Left colon (tissue), 2 donors: ENCODE results near the gene CCDC102B. TPM values are rescaled to one million over a fixed set of nuclear protein-coding genes. Genes with fewer than 3 reads are reported as not detected.

ENCODE experiments used
- ATAC-seq: fragments of 200-7000 bp; cut with Tn5 transposase; one replicate; pipeline ENCODE4 v1.9.1; 2020; ENCODE audit warnings: mild to moderate bottlenecking, moderate library complexity
- DNase-seq, 2 donors: peaks; one replicate each; pipeline ENCODE4 v3.0.0-alpha.2; 2020
- intact Hi-C, 2 donors: fragments of 100-400 bp; cut with DNase I in 1 of 2; cut with micrococcal nuclease in 1 of 2; formaldehyde crosslinking; loops; one replicate each; pipeline versions ENCODE4 v1.11.2 to v1.14.0; 2022; cut with DNase I, micrococcal nuclease
- total RNA-seq, 2 donors: library from RNA; stranded (reverse); fragmentation: NEBNext Ultra II Directional; extraction: Animal tissue kit (Norgen Biotek cat#: 25700); gene quantifications; one replicate each; pipeline ENCODE4 v1.2.1, GENCODE V29; 2021
- donor health status: DM: no; HTN: no; CAD: no.
- donor health status: DM: yes; HTN: yes; CAD: no.

CCDC102B gene
- total RNA-seq, 2 donors from 2014 or later: 2.7 to 5.2 TPM

DNA sequence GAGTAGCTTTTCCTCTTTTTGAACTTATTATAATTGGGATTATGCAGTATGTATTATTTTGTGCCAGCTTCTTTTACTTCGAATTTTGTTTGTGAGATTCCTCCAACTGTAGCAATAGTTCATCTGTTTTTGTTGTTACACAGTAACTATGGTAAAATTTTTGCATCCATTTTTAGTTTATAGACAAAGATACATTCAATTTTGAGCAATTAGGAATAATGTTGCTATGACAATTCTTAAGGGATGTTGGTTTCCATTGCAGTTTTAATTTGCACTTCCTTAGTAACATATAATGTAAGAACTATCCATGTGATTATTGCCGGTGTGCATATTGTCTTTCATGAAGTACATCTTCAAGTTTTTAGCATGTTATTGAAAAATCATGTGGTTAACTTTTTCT is 20.7 kb downstream of the CCDC102B start:
- intact Hi-C loops: no loop called here
- DNase-seq: no peak
- ATAC-seq: no peak

DNA sequence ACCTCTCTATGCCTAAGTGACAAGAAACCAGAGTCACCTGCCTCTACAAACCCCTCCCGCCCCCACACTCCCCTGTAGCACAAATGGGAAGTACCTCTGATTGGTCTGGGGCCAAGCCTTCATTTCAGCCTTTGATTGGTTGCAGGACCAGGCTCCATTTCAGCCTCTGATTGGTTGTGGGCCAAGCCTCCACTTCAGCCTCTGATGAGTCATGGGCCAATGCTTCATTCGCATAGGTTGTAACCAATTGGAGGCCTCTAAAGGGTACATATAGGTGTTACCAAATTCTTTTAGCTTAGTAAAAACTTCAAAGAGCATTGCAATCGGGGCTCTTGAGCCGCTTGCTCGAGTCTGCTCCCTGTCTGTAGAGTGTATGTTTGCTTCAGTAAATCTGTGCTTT is 25.0 kb downstream of the CCDC102B start:
- DNase-seq: no peak
- no peak for ATAC-seq
- intact Hi-C loops: no loop called here

DNA sequence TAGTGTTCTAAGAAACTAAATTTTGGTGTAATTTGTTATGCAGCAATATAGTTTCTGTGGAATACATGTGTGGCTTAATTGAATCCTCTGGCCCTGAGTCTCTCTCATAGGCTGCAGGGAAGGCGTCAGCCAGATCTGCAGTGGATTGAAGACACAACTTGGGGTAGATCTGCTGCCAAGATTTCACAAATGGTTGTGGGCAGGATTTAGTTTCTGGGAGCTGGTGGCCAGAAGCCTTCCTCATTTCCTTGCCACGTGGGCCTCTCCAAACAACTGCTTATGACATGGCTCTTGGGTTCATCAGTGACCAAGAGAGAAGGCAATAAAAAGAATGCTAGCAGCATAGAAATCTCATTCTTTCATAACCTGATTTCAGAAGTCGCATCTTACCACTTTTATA is 28.2 kb downstream of the CCDC102B start:
- DNase-seq (no peak), ATAC-seq (no peak)
- intact Hi-C loops: no loop called here

DNA sequence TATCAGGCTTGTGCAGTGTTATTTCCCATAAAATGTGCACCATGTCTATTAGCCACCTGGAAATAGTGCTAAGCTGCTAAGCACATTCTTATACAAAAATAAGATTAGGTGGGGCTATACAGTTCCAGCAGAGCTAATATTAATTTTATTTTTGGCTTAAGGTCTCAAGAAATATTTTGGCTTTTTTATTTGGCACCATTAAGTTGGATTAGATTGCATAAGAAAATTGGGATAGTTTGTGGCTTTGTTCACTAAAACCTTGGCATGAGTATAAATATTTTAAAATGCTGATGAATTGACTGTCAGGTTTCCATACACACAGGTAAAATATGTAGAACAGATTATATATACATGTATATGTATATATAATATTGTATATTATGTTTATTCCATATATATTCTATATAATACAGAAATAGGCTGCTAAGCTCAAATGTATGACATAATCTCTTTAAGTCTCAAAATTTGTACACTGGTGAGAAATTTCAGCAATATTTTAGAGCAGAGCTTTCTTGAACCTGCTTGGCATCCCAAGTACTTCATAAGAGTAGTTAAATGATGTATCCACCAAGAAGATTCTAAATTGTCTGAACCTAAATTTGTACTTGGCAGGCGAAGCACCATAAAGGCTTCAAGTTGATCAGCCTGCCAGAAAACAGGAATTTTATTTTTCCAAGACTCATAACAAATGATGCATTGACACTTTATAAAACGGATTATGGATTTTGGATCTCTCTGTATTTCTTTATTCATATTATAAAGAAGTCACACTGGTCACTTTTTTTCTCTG is 32.6 kb downstream of the CCDC102B start:
- ATAC-seq (no peak), DNase-seq (no peak)
- intact Hi-C loops: no loop called here

DNA sequence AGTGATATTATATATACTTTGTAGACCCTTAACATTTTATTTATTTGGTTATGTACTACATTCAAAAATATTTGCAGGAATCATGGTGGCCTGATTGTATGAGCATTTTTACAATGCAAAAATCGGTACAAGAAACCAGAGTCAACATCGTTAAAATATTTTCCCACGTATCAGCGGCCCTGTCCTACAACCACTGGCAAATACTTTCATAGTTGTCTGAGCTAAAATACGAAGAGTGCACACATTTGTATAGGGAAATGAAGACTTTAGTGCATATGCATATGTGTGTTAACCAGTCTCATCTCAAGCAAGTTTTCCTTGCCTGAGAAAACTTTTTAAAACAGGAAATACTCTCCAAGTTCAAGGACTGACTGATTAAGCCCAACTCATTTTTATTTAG is 35.9 kb downstream of the CCDC102B start:
- ATAC-seq (no peak), DNase-seq (no peak)
- intact Hi-C loops: no loop called here

DNA sequence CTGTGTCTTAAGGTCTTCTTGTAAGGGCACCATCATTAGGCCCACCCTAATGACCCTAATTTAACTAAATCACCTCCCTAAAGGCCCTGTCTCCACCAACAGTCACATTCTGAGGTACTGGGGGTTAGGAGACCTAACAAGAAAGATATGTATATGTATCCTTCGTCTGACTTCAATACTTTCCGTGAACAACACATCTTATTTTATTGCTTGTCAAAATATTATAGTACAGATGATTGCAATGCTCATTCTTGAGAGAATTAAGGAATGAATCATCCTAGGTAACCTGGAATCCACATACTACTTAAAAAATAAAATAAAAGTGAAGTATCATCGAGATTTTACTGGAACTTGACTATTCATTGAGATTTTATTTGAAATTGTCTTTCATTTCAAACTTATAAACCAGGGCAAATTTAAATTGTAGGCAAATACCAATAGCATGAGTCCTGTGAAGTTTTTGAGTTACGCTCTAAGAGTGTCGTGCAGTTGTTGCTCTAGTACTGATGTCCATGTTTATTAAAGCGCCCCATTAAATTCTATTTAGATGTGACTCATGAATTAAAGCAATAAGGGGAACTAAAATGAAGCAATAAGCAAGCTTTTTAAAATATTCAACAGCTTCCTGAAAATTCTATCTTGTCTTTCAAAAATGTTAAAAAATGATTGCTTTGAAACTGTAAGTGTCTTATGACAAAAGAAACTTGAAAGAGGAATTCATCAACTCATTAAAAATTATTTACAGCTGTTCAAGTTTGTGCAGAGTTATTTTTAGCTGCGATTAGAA is 40.0 kb downstream of the CCDC102B start:
- DNase-seq: no peak
- ATAC-seq: no peak
- intact Hi-C loops: no loop called here

DNA sequence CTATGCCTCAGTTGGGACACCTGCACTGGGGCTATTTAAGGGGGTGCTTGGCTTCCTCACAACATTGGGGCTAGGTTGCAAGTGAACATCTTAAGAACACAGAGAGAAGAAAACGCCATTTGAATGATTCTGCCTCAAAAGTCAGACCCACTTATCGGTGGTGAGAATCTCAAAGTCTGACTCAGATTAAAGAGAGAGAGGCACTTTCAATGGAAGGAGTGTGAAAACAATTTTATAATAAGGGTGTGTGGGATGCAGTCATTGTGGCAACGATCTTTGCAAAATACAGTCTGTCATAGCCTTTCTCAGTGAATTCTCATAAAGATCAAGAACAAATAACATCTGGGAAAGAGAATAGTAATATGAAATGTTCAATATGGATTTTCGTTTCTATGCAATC is 41.8 kb downstream of the CCDC102B start:
- DNase-seq: no peak
- intact Hi-C loops: no loop called here
- ATAC-seq: no peak

DNA sequence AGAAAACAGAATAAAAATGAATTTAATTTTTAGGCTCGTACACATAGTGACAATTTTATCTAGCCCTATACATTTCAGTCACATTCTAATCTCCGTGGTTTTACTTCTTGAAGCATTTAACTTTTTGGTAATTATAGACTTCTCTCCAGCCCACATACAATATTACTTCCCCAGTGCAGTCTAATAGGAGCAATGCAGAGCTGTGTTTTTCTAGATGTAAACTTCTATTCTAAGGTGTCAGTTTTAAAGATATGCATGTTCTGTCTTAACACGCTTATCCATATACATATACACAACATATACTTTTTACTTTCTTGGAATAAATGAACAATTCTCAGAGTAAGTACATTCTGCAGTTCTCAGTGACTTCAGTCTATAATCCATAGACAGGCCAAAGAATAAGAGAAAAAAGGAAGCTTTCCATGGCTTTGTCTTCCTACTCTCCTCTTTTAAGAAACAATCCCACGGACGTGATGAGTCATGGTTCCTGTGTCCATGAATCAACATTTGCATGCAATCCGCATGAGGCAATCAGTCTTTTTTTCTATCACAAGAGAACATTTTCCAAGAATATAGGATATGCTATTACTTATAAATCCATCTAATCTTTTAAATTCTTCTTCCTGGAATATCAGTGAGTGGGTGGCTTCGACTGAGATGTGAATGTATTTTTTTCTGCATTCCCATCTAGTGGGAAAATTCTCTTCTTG is 42.8 kb downstream of the CCDC102B start:
- ATAC-seq (no peak), DNase-seq (no peak)
- intact Hi-C loops: no loop called here

DNA sequence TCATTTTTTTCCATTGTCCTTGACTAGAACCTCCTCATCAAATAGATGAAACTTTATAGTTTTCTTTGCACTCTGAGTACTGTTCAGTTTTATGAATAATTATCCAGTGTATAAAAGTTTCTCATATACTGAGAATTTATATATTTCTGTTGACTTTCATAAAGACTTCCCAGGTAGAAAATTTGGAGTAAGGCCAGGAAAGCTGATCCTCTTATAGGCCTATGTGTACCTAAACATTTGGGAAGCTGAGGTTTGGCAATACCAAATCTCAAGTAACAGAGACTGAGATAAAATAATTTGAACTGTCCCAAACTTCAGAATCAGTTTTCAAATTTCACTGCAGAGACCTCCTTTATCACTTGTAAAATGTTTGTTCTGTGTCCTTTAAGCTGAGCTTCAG is 43.4 kb downstream of the CCDC102B start:
- intact Hi-C loops: no loop called here
- no peak for ATAC-seq
- no peak for DNase-seq

DNA sequence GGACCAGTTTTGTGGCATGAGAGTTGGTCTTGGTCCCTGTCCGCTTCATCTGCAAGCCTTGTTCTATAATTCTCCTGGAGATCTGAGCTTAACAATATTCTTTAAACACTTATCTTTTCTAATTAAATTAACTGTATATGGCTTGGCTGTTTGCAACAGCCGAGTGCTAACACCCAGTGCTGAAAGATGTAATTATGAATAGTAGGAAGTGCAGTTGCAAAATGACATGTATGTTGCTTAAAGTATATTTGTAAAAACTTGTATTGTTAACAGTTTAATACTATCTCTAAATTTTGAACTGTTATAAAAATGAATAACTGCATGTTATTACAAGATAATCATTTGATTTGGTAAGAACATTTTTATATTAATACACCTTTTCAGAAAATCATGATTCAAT is 45.1 kb downstream of the CCDC102B start:
- intact Hi-C loops: no loop called here

DNA sequence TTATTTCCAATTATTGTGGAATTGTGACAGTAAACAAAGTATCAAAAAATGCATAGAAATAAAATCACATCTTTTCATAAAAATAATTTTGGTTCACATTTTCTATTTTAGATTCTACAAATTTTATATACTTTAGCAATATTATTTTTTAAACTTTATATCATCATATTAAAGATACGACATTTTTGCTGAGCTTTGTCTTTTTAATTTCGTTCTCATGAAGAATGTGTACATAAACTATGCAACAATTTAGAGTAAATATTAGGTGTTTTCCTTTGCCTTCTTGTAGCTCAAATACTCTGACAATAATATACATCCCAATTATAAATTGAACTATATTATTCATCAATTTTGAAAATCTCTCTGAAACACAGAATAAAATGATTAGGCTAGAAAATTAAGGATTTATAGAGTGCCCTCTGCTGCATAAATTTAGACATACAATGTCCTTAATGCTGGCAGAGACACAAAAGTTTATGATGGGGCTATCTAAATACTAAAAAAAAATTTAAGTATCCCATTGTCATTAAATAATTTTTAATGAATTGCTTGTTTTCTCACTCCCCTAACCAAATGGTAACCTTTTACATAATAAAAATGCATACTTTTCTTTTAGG is 45.7 kb downstream of the CCDC102B start:
- intact Hi-C loops: no loop called here
- DNase-seq: no peak
- no peak for ATAC-seq

More for the DNA sequence above, 45.1 kb downstream of the CCDC102B start:
- ATAC-seq: no peak
- DNase-seq: no peak

DNA sequence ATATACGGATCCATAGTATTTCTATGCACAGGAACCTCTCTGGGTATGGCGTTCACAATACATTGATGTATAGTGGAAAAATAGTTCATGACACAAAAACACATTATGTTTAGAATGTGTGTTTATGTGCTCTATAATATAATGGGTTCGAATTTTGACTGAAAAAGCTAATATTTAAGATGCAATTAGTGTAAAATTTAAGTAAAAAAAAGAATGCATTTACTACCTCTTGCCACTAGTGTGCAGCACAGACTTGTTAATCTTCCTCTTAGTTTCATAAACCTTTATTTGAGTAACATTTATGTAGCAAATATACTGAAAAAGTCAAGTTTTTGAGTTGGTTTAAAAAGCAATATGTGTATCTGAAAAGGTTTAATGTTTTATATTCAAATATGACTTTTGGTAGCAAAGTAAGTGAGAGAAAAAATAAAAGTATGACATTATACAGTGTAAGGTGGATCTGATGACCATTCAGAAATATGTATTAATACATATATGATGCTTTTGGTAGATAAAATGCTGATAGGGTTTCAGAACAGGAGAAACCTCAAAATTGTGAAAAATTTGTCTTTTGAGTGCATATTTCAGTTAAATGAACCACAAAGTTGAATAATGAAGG is 49.4 kb downstream of the CCDC102B start:
- no peak for DNase-seq
- intact Hi-C loops: loop anchor here in 1 of 2 donors (5.0 kb wide), 1 partner anchor 1240 kb away; no protein-coding TSS in a partner anchor
- no peak for ATAC-seq

DNA sequence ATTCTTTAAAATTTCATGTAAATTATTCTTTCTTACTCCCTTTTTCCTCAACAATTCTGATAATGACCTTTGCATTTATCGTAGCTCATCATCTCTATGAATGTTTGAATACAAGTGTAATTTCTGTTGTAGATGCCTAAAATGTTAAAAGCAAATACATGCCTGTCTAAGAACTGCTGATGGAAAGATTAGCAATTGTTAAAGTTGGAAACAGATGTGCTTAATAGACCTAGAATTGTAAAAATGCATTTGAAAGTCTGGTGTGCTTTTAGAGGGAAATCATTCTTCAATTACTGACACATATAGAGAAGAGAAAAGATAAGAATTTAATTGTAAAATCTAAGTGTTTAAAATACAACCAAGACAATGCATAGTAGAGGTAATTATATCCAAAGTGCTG is 50.4 kb downstream of the CCDC102B start:
- ATAC-seq (no peak), DNase-seq (no peak)
- intact Hi-C loops: loop anchor here in 1 of 2 donors (5.0 kb wide), 1 partner anchor 1239 kb away; no protein-coding TSS in a partner anchor

DNA sequence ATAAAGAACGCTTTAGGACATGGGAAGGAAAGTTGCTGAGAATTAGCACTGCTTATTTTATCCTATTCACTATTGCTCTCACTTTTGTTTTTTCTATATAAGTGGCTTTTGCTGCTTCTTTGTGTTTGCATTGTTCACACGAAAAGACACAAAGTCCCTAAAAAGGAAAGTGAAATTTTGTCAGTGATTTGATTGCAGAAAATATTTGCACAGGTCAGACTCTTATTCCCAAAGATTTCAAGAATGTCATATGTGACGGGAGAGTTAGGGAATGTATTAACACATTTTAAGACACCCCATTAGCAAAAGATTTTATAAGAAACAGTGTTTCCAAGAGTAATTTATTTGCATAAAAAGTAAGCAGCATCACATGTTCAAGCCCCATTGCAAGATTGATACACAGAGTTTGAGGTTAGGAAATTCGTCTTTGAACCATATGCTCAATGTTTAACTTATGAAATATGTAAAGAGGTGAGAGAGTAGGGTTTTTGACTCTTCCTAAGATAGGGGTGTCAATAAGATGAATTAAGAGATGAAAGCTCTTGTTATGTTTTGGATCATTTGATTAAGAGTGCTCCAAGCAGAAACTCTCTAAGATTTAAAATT is 57.0 kb downstream of the CCDC102B start:
- ATAC-seq (no peak), DNase-seq (no peak)
- intact Hi-C loops: no loop called here

DNA sequence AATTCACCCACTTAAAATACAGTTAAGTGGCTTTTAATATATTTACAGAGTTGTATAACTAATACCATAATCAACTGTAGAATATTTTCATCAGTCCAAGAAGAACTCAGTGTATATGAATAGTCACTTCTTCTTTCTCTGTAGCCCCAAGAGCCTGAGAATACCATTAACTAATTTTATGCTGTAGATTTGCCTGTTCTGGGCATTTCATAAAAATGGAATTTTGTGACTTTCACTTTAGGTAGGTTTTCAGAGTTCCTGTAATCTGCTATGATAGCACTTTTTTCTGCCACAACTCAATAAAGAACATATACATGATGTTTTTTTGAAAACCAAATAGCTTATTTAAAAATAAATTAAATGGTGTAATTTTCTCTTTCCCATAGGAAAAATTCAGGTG is 57.6 kb downstream of the CCDC102B start:
- ATAC-seq: no peak
- intact Hi-C loops: no loop called here

DNA sequence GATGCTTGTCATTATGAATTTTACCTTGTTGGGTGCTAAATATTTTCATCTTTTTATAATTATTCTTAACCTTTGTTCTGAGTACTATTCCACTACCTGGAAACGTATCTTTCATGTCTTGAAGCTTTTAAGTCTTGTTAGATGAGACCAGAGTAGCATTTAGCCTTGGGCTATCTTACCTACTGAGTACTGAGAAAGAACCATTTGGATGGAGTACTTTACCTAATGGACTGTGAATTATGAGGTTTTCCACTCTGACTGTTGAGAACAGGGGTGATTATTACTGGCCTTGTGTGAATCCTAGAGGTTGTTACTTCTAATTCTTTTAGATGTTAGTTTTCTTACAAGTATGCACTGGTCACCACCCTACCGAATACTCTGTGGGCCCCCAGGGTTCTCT is 63.5 kb downstream of the CCDC102B start:
- ATAC-seq (no peak), DNase-seq (no peak)
- intact Hi-C loops: no loop called here

More for the DNA sequence above, 57.6 kb downstream of the CCDC102B start:
- no peak for DNase-seq

DNA sequence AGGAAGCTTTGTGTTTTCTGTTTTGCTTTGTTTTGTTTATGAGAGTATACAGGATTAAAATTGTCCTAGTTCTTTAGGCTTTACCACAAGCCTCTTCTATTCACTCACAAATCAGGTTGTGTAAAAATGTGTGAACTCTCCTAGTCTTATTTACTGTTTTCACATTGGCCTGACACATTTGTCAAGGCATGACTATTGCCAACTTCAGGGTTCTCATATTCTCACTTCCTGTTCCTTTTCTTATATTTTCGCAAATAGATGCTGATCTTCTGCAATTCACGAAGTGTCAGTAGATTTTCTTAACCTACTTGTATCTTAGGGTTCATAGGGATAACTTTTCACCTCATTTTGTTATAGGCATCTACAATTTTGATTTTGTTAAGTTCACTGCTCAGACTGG is 67.1 kb downstream of the CCDC102B start:
- intact Hi-C loops: no loop called here
- no peak for ATAC-seq
- no peak for DNase-seq

DNA sequence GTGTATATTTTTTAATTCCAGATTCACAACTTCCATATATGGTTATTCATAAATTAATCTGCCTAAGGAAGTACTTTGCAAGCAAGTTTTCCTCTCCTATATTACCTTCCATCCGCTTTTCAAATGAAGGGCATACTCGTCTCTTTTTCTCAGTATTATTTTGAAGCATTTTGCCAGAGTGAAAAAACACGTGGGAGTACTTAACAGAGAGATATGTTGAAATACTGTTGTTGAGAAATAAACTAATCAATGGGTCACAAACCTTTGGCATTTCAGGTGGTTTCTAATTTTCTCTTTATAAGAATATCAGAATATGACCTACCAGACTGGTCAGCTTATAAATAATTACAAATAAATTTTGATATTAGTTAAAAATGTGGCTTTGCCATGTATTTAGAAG is 67.6 kb downstream of the CCDC102B start:
- intact Hi-C loops: no loop called here
- no peak for ATAC-seq
- DNase-seq: no peak
